ENCODE results near the gene PHYHIPL.

PHYHIPL gene

DNA sequence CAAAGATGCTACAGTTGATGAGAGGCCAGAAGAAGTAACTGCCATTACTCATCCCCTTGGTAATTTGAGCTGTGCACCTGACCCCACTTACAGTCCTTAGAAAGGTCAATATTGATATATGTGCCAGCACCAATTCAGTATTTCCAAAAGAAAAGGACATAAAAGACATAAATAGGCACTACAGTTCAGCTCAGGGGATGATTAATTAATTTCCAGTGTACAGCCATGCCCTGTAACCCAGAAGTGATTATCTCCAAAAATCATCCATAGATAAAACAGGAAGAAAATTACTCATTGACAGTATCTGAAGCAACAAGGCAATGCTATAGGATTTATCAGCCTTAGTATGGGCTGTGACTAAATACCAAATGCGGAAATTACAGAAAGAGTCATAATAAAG lies 82.4 kb downstream of the PHYHIPL start:
- no peak for DNase-seq

DNA sequence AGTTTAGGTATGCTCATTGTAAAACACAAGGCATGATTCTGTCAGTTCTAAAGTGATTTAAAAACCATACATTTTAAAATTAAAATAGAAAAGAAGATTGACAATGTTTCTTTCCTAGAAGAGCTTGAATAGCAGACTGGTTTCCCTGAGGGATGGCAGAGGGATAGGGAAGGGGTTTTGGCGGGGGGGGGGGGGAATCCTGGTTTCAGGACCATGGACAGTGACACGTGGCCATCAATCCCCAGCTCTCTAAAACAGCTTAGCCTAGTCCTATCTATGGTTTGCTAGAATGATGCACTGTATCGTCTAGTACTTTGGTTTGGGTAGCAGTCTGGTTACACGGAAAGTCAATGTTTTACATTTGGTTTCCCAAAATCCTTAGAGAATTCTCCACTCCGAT lies 88.7 kb downstream of the PHYHIPL start:
- peak in 1 of 2 experiments; percentile 11 for DNase-seq

DNA sequence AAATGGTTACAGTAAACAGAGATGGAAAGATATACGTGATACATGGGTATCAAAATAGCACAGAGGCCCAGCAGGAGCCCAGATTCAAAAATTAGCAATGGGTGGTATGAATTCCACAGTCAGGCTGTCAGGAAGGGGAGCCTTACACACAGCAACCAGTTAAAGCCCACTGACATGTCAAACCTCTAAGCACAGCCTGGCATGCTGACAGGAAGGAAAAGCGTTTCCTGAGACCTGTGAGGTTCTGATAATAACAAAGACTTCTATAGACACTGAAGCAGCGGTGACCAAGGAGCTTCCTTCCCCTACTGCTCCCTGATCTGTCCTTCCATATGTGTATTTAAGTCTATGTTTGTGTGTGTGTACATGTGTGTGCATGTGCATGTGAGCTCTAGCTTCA lies 89.9 kb downstream of the PHYHIPL start:
- peak in 1 of 2 experiments; percentile 35 for DNase-seq

DNA sequence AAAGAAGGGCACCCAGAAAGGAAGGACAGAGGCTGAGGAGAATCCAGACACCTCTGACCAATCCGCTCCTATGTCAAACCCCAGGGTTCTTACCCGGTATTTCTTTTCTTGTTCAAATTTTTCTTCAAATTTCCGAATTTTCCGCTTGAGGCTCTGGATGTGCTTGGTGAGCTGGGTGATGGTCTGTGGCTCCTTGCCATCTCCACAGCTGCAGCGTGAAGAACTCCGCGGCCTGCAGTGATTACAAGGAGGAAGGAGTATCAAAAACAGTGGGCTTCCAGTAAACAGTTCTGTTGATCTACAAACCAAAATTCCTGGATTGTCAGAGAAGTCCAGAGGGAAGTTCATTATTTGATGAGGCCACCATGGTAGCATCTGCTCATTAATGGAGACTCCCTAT lies 92.0 kb downstream of the PHYHIPL start:
- no peak for DNase-seq

DNA sequence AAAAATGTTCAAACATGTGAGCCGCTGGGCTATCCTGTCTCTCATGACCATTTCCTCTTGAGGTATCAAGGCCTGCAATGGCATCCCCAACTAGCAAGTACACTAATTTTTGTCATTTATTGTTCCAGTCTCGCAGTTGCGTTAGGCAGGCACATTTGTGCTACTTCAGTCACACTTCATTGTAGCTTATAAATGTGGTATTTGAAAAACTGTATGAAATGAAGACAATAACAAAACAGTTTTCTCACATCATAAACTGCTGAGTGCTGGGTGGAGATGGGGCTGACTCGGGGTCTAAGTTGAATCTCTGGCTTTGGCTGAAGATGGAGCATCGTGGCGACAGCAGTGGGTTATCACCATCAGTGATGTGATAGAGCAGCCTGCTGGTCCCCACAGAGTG lies 93.2 kb downstream of the PHYHIPL start:
- no peak for DNase-seq

DNA sequence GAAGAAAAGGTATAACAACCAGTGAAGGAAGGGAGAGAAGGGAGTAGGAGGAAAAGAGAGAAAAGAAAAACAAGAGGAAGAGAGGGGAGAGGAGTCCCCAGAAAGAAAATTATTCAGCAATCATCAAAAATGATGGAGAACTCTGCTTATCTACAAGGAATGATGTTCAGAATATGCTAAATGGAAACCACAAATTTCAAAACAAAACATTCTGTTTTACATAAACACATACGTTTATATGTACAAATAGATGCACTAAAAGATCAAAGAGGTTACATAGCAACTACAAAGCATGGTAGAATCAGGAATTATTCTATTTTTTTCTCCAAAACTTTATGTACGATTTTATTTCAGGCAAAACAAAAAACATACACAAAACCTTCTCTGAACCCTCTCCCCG lies 94.0 kb downstream of the PHYHIPL start:
- DNase-seq, result no peak

DNA sequence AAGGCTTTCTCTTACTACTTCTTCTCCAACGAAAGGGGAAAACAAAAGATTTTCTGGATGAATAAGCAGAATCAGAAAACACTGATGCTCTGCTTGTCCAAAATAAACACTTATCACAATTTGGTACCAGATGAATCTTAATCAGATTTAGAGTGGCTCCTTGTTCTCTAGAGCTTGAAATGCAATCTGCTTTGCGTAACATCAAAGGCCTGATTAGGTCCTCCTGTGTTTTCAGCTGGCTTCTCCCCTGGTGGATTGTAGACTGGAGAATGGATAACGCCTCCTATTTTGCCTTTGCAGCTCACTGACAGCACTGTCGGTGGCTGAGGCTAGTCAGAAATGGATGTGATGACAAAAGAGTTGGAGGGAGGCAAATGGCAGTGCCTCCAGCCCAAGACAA lies 94.7 kb downstream of the PHYHIPL start:
- no peak for DNase-seq

DNA sequence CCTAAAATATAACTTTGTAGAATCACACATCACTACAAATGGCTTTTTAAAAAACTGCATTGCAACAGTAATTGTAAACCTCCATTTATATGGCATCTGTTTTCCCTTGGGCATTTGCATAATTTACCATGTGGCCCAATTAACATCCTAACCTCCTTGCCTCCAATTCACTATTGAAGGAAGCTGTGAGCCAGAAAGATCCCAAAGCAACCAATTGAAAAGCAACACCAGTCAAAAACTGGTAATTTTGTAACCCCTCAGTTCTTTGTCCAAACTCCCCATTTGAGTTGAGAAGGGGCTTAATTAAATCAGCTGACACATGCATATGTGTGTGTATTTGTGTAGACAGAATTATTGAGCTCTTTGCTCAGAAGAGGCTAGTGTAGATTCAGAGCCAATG lies 95.6 kb downstream of the PHYHIPL start:
- no peak for DNase-seq

DNA sequence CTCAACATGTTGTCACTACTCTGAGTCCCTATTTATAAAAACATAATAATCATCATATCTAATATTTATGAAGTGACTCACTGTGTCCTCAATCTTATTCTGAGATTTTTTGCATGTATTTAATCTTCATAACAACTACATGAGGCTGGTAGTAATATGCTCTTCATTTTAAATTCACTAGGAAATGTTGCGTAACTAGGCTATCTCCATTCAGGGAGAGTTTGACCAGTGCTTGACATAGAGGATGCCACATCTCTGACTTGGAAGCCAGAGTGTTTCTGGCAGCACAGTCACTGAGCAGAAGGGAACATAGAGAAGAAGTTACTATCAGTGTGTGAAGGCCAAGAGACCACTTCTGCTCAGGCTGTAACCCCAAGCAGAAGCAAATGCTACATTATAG lies 97.0 kb downstream of the PHYHIPL start:
- DNase-seq, result no peak

DNA sequence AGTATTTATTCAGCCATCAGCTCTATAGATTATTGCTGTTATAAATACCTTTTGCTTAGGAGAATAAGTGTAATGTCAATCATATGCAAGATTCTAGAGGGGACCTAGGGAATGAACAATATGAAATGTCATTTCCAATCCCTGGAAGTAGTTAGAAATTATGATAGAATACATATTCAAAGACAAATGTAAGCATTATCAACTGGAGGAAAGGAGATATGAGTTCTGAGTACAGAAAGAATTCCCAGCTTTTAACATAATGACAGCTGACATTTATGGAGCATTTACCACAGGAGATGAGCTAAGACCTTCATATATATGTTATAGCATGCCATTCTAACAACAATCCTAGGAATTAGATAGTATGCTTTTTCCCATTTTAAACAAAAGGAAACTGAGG lies 99.7 kb downstream of the PHYHIPL start:
- no peak for DNase-seq

DNA sequence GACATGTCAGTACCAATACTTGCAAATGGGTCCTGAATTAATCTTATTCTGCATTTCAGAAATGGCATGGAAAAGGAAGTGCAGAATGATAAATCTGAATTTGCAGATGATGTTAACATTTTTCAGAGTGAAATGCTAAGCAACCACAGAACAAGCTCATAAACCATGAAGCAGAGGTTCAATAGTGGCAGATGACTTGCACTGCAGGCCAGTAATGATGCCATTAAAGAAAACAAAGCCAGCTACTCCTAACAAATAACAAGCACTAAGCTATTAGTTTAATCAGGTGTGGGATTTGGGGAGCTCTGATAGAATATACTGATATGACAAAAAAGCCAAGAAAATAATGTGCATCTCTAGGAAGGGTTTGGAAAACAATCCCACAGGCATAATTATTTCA lies 100.5 kb downstream of the PHYHIPL start:
- DNase-seq, result no peak

DNA sequence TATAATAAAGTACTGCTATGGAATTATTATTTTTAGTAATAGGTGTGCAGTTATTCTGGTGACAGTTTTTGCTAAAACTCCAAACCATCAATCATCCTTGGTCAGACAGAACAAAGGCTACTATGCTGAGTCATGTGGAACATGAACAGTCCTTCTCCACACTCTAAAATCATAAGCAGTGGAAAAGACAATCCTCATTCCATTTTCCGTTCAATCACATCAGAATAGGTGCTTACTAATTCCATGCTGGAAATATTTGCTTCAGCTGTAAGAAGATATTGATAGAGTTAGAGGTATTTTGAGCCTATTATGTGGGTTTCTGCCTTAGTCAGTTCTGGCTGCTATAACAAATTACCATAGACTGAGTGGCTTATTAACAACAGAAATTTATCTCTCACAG lies 103.0 kb downstream of the PHYHIPL start:
- no peak for DNase-seq

DNA sequence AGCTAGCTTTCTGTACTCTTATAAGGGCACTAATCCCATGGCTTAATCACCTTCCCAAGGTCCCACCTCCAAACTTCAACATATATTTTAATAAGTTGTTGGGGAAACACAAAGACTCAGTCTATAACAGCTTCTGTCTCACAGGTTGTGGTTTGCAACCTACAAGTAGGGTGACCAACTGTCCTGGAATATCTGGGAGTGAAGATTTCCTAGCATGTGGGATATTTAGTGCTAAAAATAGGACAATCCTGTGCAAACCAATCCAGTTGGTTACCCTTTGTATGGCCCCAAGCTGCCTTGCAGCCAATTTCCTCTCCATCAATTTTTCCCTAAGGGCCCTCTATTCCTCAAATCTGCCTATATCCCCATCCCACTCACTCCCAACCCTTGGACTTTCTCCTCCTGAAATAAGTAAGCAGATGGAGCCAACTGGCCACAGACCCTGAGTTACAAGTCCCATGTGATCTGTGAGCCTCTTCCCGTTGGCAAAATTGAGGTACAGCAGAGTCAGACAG lies 103.6 kb downstream of the PHYHIPL start:
- DNase-seq, result no peak

DNA sequence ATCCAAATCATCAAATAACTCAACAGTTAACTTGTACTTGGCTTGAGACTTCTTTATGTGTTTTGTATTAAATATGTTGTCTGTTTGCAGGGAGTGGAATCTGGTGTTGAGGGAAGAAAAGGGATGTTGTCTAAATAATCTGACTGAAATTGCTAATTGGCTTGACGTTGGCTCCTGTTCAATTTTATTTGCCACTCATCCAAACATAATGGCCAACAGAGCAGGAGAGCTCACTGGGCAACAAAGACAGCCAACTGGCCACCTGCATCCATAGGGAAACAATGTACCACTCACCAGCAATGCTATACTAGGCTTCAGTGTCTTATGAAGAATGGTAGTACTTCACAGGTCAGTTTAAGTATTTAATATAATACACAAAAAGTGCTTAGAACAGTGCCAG lies 105.4 kb downstream of the PHYHIPL start:
- no peak for DNase-seq

DNA sequence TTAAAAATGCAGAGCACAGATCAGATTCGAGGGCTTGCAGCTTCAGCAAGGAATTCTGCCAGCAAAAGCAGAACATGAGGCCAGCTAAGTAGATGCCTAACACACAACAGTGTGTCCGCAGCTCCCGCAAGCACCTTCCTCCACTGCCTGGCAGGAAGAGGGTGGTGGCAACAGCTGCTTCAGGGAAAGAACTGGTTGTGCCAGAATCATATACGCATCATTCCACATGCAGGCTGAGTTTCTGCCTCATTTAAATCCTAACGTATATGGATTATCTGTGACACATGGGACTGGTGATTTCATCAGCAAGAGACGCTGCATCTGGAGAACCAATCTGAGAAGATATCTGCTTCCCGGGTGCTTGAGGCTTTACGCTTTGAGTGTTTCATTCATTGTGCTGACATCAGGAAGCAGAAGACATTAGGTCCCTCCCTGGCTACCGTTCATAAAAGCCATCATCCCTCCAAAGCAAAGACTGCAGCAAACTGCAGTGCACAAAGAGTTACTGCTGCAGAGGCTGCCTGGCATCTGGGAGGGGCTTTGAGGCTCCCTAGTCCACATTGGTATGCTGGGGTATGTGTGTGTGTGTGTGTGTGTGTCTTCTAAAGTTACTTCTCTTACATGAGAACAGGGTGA lies 107.1 kb downstream of the PHYHIPL start:
- DNase-seq, result no peak

DNA sequence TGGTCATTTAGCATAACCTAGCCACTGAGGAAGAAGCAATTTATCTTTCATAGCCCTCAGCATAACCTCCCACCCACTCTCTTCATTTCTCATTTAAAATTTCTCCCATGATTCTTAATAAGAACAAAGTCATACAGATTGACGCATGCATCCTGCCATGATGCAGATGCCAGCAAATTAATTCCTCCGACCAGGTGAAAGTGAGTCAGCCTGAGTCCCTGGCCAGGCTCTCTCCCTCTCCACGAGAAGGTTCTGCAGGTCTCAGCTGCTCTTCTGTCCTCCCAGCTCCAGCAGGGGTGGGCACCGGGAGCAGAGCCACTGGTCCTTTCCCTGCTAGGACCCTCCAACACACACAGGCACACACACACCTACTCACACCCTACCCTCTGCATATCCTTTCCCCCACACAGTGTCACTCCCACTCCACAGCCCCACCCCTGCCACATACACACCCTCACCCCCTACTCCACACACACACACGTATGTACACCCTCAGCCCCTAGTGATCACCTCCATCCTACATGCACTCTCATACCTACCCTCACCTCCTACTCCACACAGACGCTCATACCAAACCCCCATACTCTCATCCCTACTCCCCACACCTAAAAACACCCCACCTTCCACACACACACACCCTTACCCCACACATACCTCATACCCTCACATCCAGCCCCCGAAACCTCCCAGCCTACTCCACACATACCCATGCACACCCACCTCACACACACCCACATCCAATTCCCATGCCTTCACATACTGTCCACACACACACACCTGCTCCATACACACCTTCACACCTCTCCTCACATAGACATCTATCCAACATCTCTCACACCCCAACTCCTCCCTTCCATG lies 107.9 kb downstream of the PHYHIPL start:
- DNase-seq, result no peak

DNA sequence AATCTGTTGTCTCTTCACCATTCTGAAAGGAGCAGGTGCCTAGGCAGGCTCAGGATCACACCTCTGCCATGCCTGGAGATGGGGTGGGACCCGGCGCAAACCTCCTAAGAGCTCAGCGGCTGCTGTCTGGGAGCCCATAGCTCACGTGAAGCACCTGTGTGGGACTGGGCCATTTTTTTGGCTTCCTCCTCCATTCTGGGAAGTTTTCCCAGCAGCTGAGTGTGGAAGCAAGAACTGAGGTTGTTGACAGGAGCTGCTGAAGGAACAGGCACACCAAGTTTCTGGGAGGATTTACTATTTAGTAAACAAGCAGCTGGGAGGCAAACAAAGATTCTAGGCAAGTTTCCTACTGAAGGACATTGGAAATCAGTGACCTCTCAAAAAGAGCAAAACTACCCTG lies 108.6 kb downstream of the PHYHIPL start:
- no peak for DNase-seq

DNA sequence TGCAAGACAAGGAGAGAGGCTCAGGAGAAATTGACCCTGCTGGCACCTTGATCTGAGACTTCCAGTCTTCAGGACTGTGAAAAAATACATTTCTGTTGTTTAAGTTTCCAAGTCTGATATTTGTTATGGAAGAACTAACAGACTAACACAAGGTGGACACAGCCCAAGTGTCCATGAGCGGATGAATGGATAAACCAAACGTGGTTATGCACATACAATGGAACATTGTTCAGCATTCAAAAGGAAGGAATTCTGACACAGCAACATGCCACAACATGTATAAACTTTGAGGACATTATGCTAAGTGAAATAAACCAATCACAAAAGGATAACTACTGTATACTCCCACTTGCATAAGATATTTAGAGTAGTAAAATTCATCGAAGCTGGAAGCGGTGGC lies 109.4 kb downstream of the PHYHIPL start:
- DNase-seq, result no peak

DNA sequence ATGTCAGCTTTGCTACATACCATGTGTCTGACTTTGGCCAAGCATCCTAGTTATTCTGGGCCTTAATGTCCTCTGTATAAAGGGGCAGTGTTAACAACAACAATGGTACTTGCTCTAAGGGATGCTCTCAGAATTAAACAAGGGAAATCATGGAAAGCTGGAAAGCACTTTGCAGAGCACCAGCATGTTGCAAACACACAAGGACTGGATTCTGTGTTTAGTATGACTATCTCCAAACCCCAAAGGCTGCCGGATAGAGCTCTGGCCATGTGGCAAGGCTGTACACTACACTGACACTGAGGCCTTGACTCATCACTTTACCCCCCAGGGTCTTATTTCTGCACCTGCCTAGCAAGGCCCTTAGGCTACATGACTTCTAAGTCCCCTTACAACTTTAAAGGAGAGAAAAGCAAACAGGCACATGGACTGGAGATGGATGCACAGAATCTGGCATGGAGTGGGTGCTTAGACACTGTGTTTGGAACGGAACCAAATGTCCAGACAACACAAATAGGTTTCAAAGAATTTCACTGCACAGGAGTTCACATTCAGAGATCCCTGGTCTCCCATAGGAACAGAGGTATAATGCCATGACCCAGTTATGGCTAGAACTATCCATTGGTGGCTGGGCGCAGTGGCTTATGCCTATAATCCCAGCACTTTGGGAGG lies 111.3 kb downstream of the PHYHIPL start:
- no peak for DNase-seq

DNA sequence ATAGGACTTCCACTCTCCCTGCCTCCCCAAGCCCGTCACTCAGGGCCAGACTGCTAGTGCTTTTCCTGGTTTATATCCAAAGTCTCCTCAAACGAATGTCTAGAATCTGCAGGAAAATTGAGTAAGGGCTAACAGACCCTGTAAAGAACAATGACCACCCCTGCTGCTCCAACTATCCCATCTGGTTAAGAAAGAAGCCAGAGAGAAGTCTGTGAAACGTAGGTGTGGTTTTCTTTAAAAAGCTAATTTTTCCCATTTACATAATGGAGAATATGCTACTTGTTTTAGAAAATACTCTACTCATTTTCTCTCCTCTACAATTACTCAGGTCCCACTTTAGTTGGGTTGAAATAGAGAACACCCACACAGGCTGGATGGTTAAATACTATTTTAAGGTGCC lies 113.4 kb downstream of the PHYHIPL start:
- no peak for DNase-seq

DNA sequence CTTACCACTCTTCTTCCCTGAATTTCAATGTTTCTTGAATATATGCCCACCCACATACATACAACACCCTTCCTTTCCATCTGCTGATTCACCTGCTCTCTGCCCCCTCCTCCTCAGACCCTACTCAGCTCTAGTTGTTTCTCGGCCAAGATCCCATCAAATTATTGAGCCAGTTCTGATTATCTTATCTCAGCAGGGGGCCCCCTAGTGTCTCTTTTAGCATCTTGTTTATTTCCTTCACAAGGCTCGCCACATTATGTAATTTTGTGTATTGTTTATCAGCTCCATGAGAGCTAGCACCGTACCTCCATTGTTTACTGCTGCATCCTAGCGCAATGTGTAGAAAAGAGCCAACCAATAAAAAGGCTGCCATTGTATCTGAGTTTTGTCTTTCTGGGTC lies 114.0 kb downstream of the PHYHIPL start:
- no peak for DNase-seq

All from Kasumi-1 (cell line).